ENCODE results near the gene MRPL17.

DNA sequence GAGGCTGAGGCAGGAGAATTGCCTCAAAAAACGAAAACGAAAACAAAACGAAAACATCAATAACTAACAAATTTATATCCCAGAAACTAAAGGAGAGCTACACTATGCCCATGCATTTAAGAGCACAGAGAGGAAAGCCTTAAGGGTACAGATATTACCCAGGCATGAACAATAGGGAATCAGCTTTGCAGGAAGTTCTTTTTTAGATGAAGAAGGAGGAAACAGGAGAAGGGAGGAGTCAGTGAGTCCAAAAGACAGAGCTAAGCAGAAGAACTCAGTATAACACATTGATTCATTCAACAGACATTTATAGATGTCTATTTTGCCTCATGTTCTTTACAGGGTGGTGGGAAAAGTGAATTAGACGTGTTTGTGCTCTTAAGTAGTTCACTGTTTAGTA is 8.3 kb downstream of the MRPL17 start:
- TF ChIP-seq YY1 (IDR thresholded peaks at IDR 0.05; ENCODE audit: insufficient read depth, insufficient read length) (no peak), SUZ12 (IDR thresholded peaks at IDR 0.05; ENCODE audit: extremely low read depth, insufficient read depth, insufficient read length) (no peak), ZNF274 (IDR thresholded peaks at IDR 0.05; ENCODE audit: low read depth, low read length) (no peak)

All from NT2/D1 (cell line).